GM12891 (cell line): Measurements from ENCODE around the gene FBXL17.

Experiments used
- DNase-seq: peaks from one replicate; pipeline ENCODE4 v3.0.0; 2011; ENCODE audit warnings: low spot score; ENCODE audit not compliant: insufficient read length
- FAIRE-seq: peaks from 2 replicates; lab custom pipeline; 2011; peaks lifted over from hg19 to GRCh38; lab: Jason Lieb, UNC
- PAX5 ChIP-seq: IDR thresholded peaks from 2 replicates; pipeline ENCODE4 v1.6.1; 2011; ENCODE audit warnings: low read length, moderate library complexity, mild to moderate bottlenecking; ENCODE audit not compliant: insufficient read depth, severe bottlenecking
- POLR2A ChIP-seq: IDR thresholded peaks from 2 replicates; pipeline ENCODE4 v1.6.1; 2011; ENCODE audit warnings: low read depth, low read length, control low read depth
- POLR2AphosphoS5 ChIP-seq: IDR thresholded peaks from 2 replicates; pipeline ENCODE4 v1.6.1; 2011; ENCODE audit warnings: low read depth, low read length, control low read depth
- POU2F2 ChIP-seq: IDR thresholded peaks from 2 replicates; pipeline ENCODE4 v1.6.1; 2011; ENCODE audit warnings: low read depth, mild to moderate bottlenecking, control low read depth, low read length, moderate library complexity
- SPI1 ChIP-seq: IDR thresholded peaks from 2 replicates; pipeline ENCODE4 v1.6.1; 2011; ENCODE audit warnings: low read depth, low read length, control low read depth
- TAF1 ChIP-seq: IDR thresholded peaks from 2 replicates; pipeline ENCODE4 v1.6.1; 2011; ENCODE audit warnings: low read depth, low read length, control low read depth

Gene FBXL17

GRCh38 chr5:108115673-108116072, 266.2 kb downstream of the FBXL17 start:
- DNase-seq (no peak), FAIRE-seq (no peak)
- TF ChIP-seq POU2F2: no peak
- no peak for TF ChIP-seq TAF1
- no peak for TF ChIP-seq POLR2AphosphoS5
- TF ChIP-seq SPI1: no peak
- no peak for TF ChIP-seq POLR2A
- TF ChIP-seq PAX5: no peak

DNA sequence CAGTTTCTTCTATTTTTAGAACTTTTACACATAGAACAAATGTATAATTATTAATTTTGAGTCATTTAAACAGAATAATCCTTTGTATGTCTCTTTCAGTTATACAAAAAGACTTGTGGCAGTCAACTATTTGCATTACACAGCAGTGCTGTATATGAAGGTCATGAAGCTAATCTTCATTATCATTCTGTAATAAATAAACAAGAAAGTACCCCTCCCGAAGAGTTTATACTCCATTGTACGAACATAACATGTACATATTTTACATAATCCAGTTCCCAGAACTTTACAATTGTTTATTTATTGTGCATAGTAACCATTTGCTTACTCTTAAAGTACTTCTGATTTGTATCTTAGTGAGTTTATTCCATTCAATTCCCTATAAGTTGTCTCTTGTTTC, 267.9 kb downstream of the FBXL17 start:
- FAIRE-seq: no peak
- TF ChIP-seq POLR2AphosphoS5 (no peak), PAX5 (no peak), POU2F2 (no peak), POLR2A (no peak), SPI1 (no peak), TAF1 (no peak)

GRCh38 chr5:108111736-108112135, 270.2 kb downstream of the FBXL17 start:
- DNase-seq (no peak), FAIRE-seq (no peak)
- TF ChIP-seq TAF1 (no peak), PAX5 (no peak), POU2F2 (no peak), POLR2AphosphoS5 (no peak), POLR2A (no peak), SPI1 (no peak)

More for the DNA sequence above, 267.9 kb downstream of the FBXL17 start:
- no peak for DNase-seq

GRCh38 chr5:108109059-108109458, 272.8 kb downstream of the FBXL17 start:
- DNase-seq: no peak
- TF ChIP-seq SPI1: no peak
- no peak for TF ChIP-seq POU2F2
- no peak for TF ChIP-seq POLR2AphosphoS5
- no peak for TF ChIP-seq TAF1
- no peak for TF ChIP-seq POLR2A
- no peak for TF ChIP-seq PAX5
- no peak for FAIRE-seq

- DNase-seq: no peak
- TF ChIP-seq POU2F2: no peak
- no peak for TF ChIP-seq TAF1
- FAIRE-seq: no peak
Observed at GRCh38 chr5:108104448-108104847, 277.4 kb downstream of the FBXL17 start.

DNA sequence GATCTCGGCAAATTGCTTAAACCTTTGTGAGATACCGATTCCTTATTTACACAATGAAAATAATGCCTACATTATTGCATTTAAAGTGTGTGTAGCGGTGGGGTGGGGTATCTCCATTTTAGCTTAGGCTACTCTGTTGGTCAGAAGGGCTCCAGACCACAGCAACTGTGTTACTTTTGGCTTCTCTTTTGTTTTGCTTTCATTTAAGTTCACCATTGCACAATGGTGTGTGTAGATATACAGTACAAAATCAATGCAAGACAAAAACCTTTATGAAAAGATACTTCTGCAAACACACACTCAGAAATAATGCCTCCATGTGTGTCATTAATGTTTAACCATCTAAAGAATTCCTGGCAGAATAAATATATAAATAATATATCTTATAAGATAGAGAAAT, 279.4 kb downstream of the FBXL17 start:
- TF ChIP-seq POLR2AphosphoS5: no peak
- TF ChIP-seq POLR2A: no peak
- no peak for TF ChIP-seq TAF1
- TF ChIP-seq SPI1: no peak
- TF ChIP-seq PAX5: no peak
- no peak for TF ChIP-seq POU2F2
- DNase-seq (no peak), FAIRE-seq (no peak)

DNA sequence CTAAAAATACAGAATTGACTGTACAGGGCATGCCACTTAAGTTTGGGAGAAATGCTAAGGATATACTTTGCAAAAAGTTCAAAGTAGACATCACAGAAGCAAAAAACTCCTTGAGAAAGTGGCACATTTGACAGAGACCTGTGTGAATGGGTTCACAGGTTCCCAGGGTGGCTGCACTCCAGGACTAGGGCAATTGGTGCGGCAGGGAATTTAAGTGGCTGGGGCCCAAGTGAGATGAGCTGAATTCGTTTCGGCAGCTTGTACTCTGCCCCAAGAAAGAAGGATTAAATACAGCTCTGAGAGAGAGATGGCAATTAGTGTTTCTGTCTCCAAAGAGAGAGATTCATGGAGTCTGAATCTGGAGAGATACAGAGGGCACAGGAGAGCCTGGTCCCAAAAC, 280.1 kb downstream of the FBXL17 start:
- DNase-seq: no peak
- TF ChIP-seq POU2F2 (no peak), TAF1 (no peak), POLR2AphosphoS5 (no peak), SPI1 (no peak), PAX5 (no peak), POLR2A (no peak)
- no peak for FAIRE-seq

DNA sequence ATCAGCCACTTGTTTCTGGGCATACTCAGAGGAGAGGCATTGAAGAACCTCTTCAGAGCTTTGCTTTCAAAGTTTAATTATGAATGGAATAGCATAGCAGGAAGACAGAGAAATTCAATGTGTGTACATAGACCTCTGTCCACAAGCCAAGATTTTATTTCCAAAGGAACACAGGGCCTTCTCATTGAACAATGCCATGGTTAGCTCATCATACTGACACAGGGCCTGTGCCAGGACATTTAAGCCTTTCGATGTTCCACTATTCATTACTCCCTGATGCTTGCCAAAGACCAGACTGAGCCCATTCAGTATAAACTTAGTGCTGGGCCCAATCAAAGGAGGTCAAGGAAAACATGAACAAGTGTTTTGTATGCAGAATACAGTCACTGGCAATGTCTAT, 280.8 kb downstream of the FBXL17 start:
- TF ChIP-seq PAX5 (no peak), POU2F2 (no peak), TAF1 (no peak), SPI1 (no peak), POLR2AphosphoS5 (no peak), POLR2A (no peak)
- no peak for FAIRE-seq
- no peak for DNase-seq

DNA sequence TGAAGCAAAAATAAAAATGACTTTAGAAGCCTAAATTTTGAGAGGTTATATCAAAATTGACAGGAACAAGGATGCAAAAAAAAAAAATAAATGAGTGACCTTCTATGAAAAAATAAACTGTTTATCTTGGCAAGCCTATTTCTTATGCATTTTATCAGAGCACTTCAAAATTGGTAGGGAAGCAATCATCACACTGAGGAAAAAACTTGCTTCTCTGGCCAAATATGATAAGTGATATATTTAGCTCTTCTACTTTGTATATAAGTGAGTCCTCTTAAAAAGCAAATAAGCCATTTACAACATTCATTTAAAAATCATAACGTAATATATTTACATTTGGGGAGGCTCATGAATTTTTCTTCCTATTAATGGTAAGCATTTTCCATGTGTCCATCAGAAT, 287.1 kb downstream of the FBXL17 start:
- no peak for TF ChIP-seq TAF1
- TF ChIP-seq POU2F2: no peak
- no peak for TF ChIP-seq SPI1
- no peak for TF ChIP-seq PAX5
- no peak for TF ChIP-seq POLR2A
- no peak for TF ChIP-seq POLR2AphosphoS5
- DNase-seq: no peak
- no peak for FAIRE-seq

GRCh38 chr5:108093186-108093585, 288.7 kb downstream of the FBXL17 start:
- no peak for DNase-seq
- TF ChIP-seq SPI1 (no peak), POU2F2 (no peak), POLR2AphosphoS5 (no peak), TAF1 (no peak), PAX5 (no peak), POLR2A (no peak)
- FAIRE-seq: no peak

- DNase-seq: no peak
- TF ChIP-seq TAF1: no peak
- FAIRE-seq: no peak
Observed at GRCh38 chr5:108090946-108091345, 291.0 kb downstream of the FBXL17 start.
